Trophoblast cell (in vitro differentiated cells and primary cell): ENCODE measurements around the gene SASH1.

ENCODE experiments used
- DNase-seq, 2 donors: peaks; one replicate each; pipeline ENCODE4 v3.0.0-alpha.2; 2016
- H2AFZ ChIP-seq: 2 replicates; pipeline ENCODE4 v1.6.1; 2013; ENCODE audit warnings: low read length, moderate library complexity, mild to moderate bottlenecking; ENCODE audit not compliant: insufficient read depth, poor library complexity
- H2AK5ac ChIP-seq: 2 replicates; pipeline ENCODE4 v1.6.1; 2013; ENCODE audit warnings: mild to moderate bottlenecking, low read length
- H2BK120ac ChIP-seq: 2 replicates; pipeline ENCODE4 v1.6.1; 2013; ENCODE audit warnings: low read length, mild to moderate bottlenecking, moderate library complexity; ENCODE audit not compliant: insufficient read depth, poor library complexity
- H2BK12ac ChIP-seq: 2 replicates; pipeline ENCODE4 v1.6.1; 2013; ENCODE audit warnings: mild to moderate bottlenecking, low read length, moderate library complexity
- H2BK5ac ChIP-seq: 2 replicates; pipeline ENCODE4 v1.6.1; 2013; ENCODE audit warnings: low read length, low read depth, moderate library complexity, mild to moderate bottlenecking; ENCODE audit not compliant: poor library complexity
- H3K14ac ChIP-seq: 2 replicates; pipeline ENCODE4 v1.6.1; 2013; ENCODE audit warnings: mild to moderate bottlenecking, low read length
- H3K18ac ChIP-seq: 2 replicates; pipeline ENCODE4 v1.6.1; 2013; ENCODE audit warnings: mild to moderate bottlenecking, low read length
- H3K23ac ChIP-seq: 2 replicates; pipeline ENCODE4 v1.6.1; 2013; ENCODE audit warnings: low read length
- H3K27ac ChIP-seq: 2 replicates; pipeline ENCODE4 v1.5.1; 2013; ENCODE audit warnings: low read depth, mild to moderate bottlenecking, inconsistent platforms, low read length, moderate library complexity
- H3K27me3 ChIP-seq: 2 replicates; pipeline ENCODE4 v1.6.1; 2013; ENCODE audit warnings: inconsistent platforms, mild to moderate bottlenecking, low read length, moderate library complexity; ENCODE audit not compliant: insufficient read depth
- H3K36me3 ChIP-seq, 2 experiments: 1 replicate in 1 of 2; 2 replicates in 1 of 2; pipeline ENCODE4 v1.6.1; 2013; ENCODE audit warnings: low read length in 2 of 2, mild to moderate bottlenecking in 2 of 2, moderate library complexity in 1 of 2; ENCODE audit not compliant: insufficient read depth in 2 of 2, control insufficient read depth in 1 of 2
- H3K4ac ChIP-seq: 2 replicates; pipeline ENCODE4 v1.6.1; 2013; ENCODE audit warnings: low read depth, mild to moderate bottlenecking, low read length, moderate library complexity
- H3K4me1 ChIP-seq, 2 experiments: 1 replicate in 1 of 2; 2 replicates in 1 of 2; pipeline ENCODE4 v1.6.1; 2013; ENCODE audit warnings: low read length in 2 of 2, mild to moderate bottlenecking in 2 of 2, moderate library complexity in 1 of 2; ENCODE audit not compliant: insufficient read depth in 2 of 2, control insufficient read depth in 1 of 2
- H3K4me2 ChIP-seq: 2 replicates; pipeline ENCODE4 v1.6.1; 2013; ENCODE audit warnings: inconsistent platforms, mild to moderate bottlenecking, low read length, moderate library complexity
- H3K4me3 ChIP-seq: 2 replicates; pipeline ENCODE4 v1.5.1; 2013; ENCODE audit warnings: mild to moderate bottlenecking, low read depth, low read length, inconsistent platforms
- H3K79me1 ChIP-seq: one replicate; pipeline ENCODE4 v1.6.1; 2013; ENCODE audit warnings: low read length
- H3K79me2 ChIP-seq: 2 replicates; pipeline ENCODE4 v1.6.1; 2013; ENCODE audit warnings: low read length, mild to moderate bottlenecking; ENCODE audit not compliant: control insufficient read depth, insufficient read depth, poor library complexity
- H3K9ac ChIP-seq: 2 replicates; pipeline ENCODE4 v1.6.1; 2013; ENCODE audit warnings: mild to moderate bottlenecking, low read length
- H3K9me3 ChIP-seq: 2 replicates; pipeline ENCODE4 v1.6.1; 2013; ENCODE audit warnings: low read depth, mild to moderate bottlenecking, control low read depth, inconsistent platforms, low read length; ENCODE audit not compliant: insufficient read depth
- H4K12ac ChIP-seq: 2 replicates; pipeline ENCODE4 v1.6.1; 2013; ENCODE audit warnings: low read depth, mild to moderate bottlenecking, low read length, moderate library complexity
- H4K8ac ChIP-seq: 2 replicates; pipeline ENCODE4 v1.6.1; 2013; ENCODE audit warnings: low read depth, mild to moderate bottlenecking, low read length, moderate library complexity
- H4K91ac ChIP-seq: one replicate; pipeline ENCODE4 v1.6.1; 2013; ENCODE audit warnings: low read depth, mild to moderate bottlenecking, low read length, moderate library complexity
- WGBS: extraction: QIAGEN DNeasy Blood & Tissue Kit; methylation state at CpG from one replicate; pipeline ENCODE4 v1.1.7; 2013; ENCODE audit warnings: missing lambda C conversion rate; ENCODE audit not compliant: insufficient read length, insufficient coverage; ENCODE audit errors: extremely low coverage; 5-methylcytosine and 5-hydroxymethylcytosine counted together

SASH1 gene

DNA sequence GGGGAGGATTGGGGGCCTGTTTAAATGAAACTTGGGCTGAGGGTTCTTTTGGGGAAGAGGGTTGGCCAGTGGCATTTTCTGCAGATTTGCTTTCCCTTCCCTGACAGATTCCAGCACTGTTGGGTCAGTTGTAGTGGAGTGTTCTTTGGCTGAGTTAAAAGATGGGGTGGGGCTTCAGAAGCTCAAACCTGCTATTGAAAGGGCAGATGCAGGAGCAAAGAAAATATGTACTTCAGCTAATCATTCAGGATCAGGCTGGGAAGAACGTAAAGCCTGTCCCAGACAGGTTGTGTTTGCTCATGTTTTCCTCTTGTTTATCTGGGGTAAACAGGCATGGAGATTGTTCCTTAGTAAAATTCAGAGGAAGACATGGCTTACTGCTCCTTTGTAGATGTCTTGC lies 2.5 kb downstream of the SASH1 start:
- Histone ChIP-seq H2BK120ac (no peak overlapping the region), H2AFZ (no peak overlapping the region), H3K4me1 (peaks cover 11 to 20% of the 10 kb centered on the region in 2 experiments), H3K79me1 (peaks cover 14% of the 10 kb centered on the region), H2BK12ac (no peak overlapping the region), H2BK5ac (no peak overlapping the region), H3K27me3 (no peaks in the 10 kb centered on the region), H3K4me2 (peak overlapping the region; percentile 16), H3K27ac (no peak overlapping the region), H3K36me3 (no peaks in the 10 kb centered on the region), H3K18ac (no peak overlapping the region), H3K4ac (no peak overlapping the region), H3K9ac (no peak overlapping the region), H4K8ac (no peak overlapping the region), H3K4me3 (no peak overlapping the region), H4K91ac (no peak overlapping the region), H3K9me3 (no peaks in the 10 kb centered on the region), H3K23ac (no peak overlapping the region), H4K12ac (no peak overlapping the region), H3K79me2 (peaks cover 3% of the 10 kb centered on the region), H3K14ac (no peak overlapping the region), H2AK5ac (no peak overlapping the region)
- WGBS: no CpG with 5 or more reads among the region's 1 CpG
- DNase-seq: peak; percentile 40 to 75

DNA sequence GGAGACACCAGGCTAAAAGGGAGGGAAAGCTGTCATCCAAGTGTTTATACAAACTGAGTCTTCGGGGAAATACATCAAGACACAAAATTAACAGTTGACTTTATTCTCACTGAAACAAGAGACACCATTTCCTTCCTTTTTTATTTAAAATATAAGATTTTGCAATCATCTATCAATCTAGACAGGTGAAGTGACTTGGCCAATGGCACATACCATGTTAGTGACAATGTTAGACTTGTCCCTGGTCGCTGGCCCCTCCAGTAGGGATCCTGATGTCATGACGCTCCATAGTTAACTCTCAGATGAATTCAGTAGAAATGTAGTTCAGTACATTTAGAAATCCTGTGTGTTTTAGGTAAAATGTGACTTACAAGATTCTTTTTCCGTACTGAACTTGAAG lies 2.9 kb downstream of the SASH1 start:
- no peak overlapping the region for H2AK5ac ChIP-seq
- H3K9me3 ChIP-seq: no peaks in the 10 kb centered on the region
- no peak overlapping the region for H2BK120ac ChIP-seq
- H3K4me2 ChIP-seq: no peak overlapping the region
- no peak overlapping the region for H3K9ac ChIP-seq
- H3K36me3 ChIP-seq: no peaks in the 10 kb centered on the region
- WGBS: no CpG with 5 or more reads among the region's 4 CpGs
- H2BK5ac ChIP-seq: no peak overlapping the region
- no peak overlapping the region for H3K23ac ChIP-seq
- no peak overlapping the region for H4K91ac ChIP-seq
- peaks cover 11 to 20% of the 10 kb centered on the region in 2 experiments for H3K4me1 ChIP-seq
- DNase-seq: peak in 1 of 2 donors; percentile 51
- H3K14ac ChIP-seq: no peak overlapping the region
- H3K4ac ChIP-seq: no peak overlapping the region
- no peak overlapping the region for H3K27ac ChIP-seq
- no peaks in the 10 kb centered on the region for H3K27me3 ChIP-seq
- peaks cover 3% of the 10 kb centered on the region for H3K79me2 ChIP-seq
- no peak overlapping the region for H4K8ac ChIP-seq
- no peak overlapping the region for H2BK12ac ChIP-seq
- no peak overlapping the region for H3K4me3 ChIP-seq
- peaks cover 14% of the 10 kb centered on the region for H3K79me1 ChIP-seq
- no peak overlapping the region for H3K18ac ChIP-seq
- no peak overlapping the region for H2AFZ ChIP-seq
- no peak overlapping the region for H4K12ac ChIP-seq

DNA sequence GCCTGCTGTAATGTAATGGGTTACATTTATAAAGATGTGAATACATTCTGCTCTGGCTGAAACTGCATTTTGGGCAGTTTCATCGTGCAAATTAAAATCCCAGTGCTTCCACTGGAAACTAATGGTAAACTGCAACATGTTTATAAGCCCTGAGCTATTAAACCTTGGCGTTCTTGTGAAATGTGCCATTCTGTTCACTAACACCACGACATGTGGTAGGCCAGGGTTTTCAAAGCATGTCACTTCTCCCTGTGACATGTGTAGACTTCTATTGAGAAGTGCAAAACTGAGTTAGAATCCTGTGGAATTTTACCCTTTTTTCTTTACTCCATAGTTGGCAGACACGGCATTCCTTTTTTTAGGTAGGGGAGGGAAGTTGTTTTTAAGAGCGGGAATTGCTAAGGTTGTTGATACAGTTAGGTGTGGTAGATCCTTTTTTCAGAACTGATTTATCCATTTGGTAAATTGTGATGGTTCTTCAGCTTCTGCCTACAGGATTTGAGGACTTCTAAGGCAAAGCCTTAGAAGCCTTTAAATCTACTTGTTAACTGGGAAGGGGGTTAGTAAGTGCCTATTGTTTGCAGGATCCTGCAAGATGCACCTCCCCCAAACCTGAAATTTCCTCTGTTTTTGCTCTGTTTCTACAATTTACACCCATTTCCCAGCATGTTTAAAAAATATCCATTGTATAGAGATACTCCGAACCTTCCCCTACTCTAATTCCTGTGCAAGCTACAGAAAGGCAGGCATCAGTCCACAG lies 4.2 kb downstream of the SASH1 start:
- Histone ChIP-seq H2BK12ac (peak overlapping the region; percentile 61), H3K27me3 (no peaks in the 10 kb centered on the region), H2AK5ac (no peak overlapping the region), H3K9ac (no peak overlapping the region), H4K12ac (no peak overlapping the region), H4K8ac (no peak overlapping the region), H3K4me2 (no peak overlapping the region), H4K91ac (no peak overlapping the region), H3K4me1 (peaks cover 11 to 19% of the 10 kb centered on the region in 2 experiments), H3K36me3 (no peaks in the 10 kb centered on the region), H3K79me2 (peaks cover 3% of the 10 kb centered on the region), H3K9me3 (no peaks in the 10 kb centered on the region), H2BK120ac (no peak overlapping the region), H3K4ac (no peak overlapping the region), H3K14ac (no peak overlapping the region), H2AFZ (no peak overlapping the region), H2BK5ac (no peak overlapping the region), H3K79me1 (peaks cover 14% of the 10 kb centered on the region), H3K23ac (no peak overlapping the region), H3K18ac (no peak overlapping the region), H3K27ac (no peak overlapping the region), H3K4me3 (no peak overlapping the region)
- no CpG with 5 or more reads among the region's 6 CpGs for WGBS
- no peak for DNase-seq

DNA sequence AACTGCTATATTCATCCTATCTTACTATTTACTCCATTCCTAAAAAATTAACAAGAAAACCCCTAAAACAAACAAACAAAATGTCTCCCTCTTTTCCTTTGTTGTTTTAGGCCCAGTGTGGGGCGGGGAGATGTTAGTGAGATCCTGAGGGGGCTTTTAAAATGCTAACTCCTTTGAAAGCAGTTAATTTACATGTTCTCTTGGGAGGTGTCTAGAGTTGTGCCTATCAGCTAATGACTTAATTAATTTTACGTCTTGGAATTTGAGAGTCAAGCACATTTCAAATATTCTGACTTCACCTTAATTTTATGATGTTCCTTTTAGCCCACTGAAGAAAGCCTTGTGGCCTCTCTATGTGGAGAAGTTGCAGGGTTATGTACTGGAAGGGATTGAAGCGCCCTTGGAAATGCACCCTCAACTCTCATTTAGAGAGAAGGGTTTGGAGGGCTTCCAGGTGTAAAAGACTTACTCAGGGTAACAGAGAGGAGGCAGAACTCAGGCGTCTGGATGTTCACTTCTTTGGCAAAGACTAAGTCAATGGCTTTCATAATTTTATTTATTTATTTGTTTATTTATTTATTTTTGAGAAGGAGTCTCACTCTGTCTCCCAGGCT lies 4.9 kb downstream of the SASH1 start:
- H3K4me3 ChIP-seq: no peak overlapping the region
- no peak overlapping the region for H2BK12ac ChIP-seq
- no peak overlapping the region for H4K8ac ChIP-seq
- H3K27me3 ChIP-seq: no peaks in the 10 kb centered on the region
- H3K4me2 ChIP-seq: no peak overlapping the region
- no peak overlapping the region for H2AK5ac ChIP-seq
- H3K4me1 ChIP-seq: peaks cover 11 to 17% of the 10 kb centered on the region in 2 experiments
- no peak overlapping the region for H3K14ac ChIP-seq
- no peak overlapping the region for H2AFZ ChIP-seq
- peaks cover 9% of the 10 kb centered on the region for H3K79me1 ChIP-seq
- H3K27ac ChIP-seq: no peak overlapping the region
- no peaks in the 10 kb centered on the region for H3K36me3 ChIP-seq
- DNase-seq: no peak
- no peak overlapping the region for H2BK5ac ChIP-seq
- H3K9ac ChIP-seq: no peak overlapping the region
- peaks cover 1% of the 10 kb centered on the region for H3K79me2 ChIP-seq
- no peak overlapping the region for H4K12ac ChIP-seq
- WGBS: no CpG with 5 or more reads among the region's 4 CpGs
- H3K4ac ChIP-seq: no peak overlapping the region
- H3K18ac ChIP-seq: no peak overlapping the region
- H3K23ac ChIP-seq: no peak overlapping the region
- no peak overlapping the region for H4K91ac ChIP-seq
- no peaks in the 10 kb centered on the region for H3K9me3 ChIP-seq
- H2BK120ac ChIP-seq: no peak overlapping the region
